ENCODE measurements around the gene RGN. TPM values are rescaled to one million over a fixed set of nuclear protein-coding genes. Genes with fewer than 3 reads are reported as not detected.

Gene RGN
- not detected in 2 replicates for total RNA-seq (2014; rRNA removed; shearing (Covaris generic); ENCODE audit: low replicate concordance)

- no peak for DNase-seq (ENCODE audit: low read depth)
- in situ Hi-C loops (cut with HindIII; ENCODE audit: low pct_unique_long_range_greater_than_20kb, low sequenced_read_pairs), result no loop called here
Measured at GRCh38 chrX:47078129-47079043, at the start of gene RGN. RGN (plus strand) TSS chrX:47078443; CDS start chrX:47081145, 2,702 bp downstream.

- peak; percentile 21 for DNase-seq (ENCODE audit: low read depth)
- in situ Hi-C loops (cut with HindIII; ENCODE audit: low pct_unique_long_range_greater_than_20kb, low sequenced_read_pairs), result no loop called here
Measured at GRCh38 chrX:47030339-47030738, 47.9 kb upstream of the RGN start.

- in situ Hi-C loops (cut with HindIII; ENCODE audit: low pct_unique_long_range_greater_than_20kb, low sequenced_read_pairs), result no loop called here
- no peak for DNase-seq (ENCODE audit: low read depth)
Measured at GRCh38 chrX:47047989-47048388, 30.3 kb upstream of the RGN start.

- DNase-seq (ENCODE audit: low read depth), result no peak
- in situ Hi-C loops (cut with HindIII; ENCODE audit: low pct_unique_long_range_greater_than_20kb, low sequenced_read_pairs), result no loop called here
Measured at GRCh38 chrX:47059142-47059874, 18.9 kb upstream of the RGN start.

GRCh38 chrX:47060708-47061107, 17.5 kb upstream of the RGN start:
- DNase-seq (ENCODE audit: low read depth), result no peak
- in situ Hi-C loops (cut with HindIII; ENCODE audit: low pct_unique_long_range_greater_than_20kb, low sequenced_read_pairs), result no loop called here

GRCh38 chrX:47061238-47061919, 16.9 kb upstream of the RGN start:
- DNase-seq (ENCODE audit: low read depth), result no peak
- in situ Hi-C loops (cut with HindIII; ENCODE audit: low pct_unique_long_range_greater_than_20kb, low sequenced_read_pairs), result no loop called here

GRCh38 chrX:47063179-47063578, 15.1 kb upstream of the RGN start:
- DNase-seq (ENCODE audit: low read depth), result no peak

GRCh38 chrX:47068214-47068613, 10.0 kb upstream of the RGN start:
- no peak for DNase-seq (ENCODE audit: low read depth)
- in situ Hi-C loops (cut with HindIII; ENCODE audit: low pct_unique_long_range_greater_than_20kb, low sequenced_read_pairs), result no loop called here

More at GRCh38 chrX:47063179-47063578, 15.1 kb upstream of the RGN start:
- in situ Hi-C loops (cut with HindIII; ENCODE audit: low pct_unique_long_range_greater_than_20kb, low sequenced_read_pairs), result no loop called here

- no peak for DNase-seq (ENCODE audit: low read depth)
- in situ Hi-C loops (cut with HindIII; ENCODE audit: low pct_unique_long_range_greater_than_20kb, low sequenced_read_pairs), result no loop called here
Measured at GRCh38 chrX:47068720-47069119, 9.5 kb upstream of the RGN start.

- in situ Hi-C loops (cut with HindIII; ENCODE audit: low pct_unique_long_range_greater_than_20kb, low sequenced_read_pairs), result no loop called here
- DNase-seq (ENCODE audit: low read depth), result no peak
Measured at GRCh38 chrX:47080215-47080914, 2.1 kb downstream of the RGN start.

- in situ Hi-C loops (cut with HindIII; ENCODE audit: low pct_unique_long_range_greater_than_20kb, low sequenced_read_pairs), result no loop called here
- no peak for DNase-seq (ENCODE audit: low read depth)
Measured at GRCh38 chrX:47080915-47081236, 2.6 kb downstream of the RGN start.

- no peak for DNase-seq (ENCODE audit: low read depth)
- in situ Hi-C loops (cut with HindIII; ENCODE audit: low pct_unique_long_range_greater_than_20kb, low sequenced_read_pairs), result no loop called here
Measured at GRCh38 chrX:47091149-47091775, 13.0 kb downstream of the RGN start.

GRCh38 chrX:47093248-47093647, 15.0 kb downstream of the RGN start:
- in situ Hi-C loops (cut with HindIII; ENCODE audit: low pct_unique_long_range_greater_than_20kb, low sequenced_read_pairs), result no loop called here
- DNase-seq (ENCODE audit: low read depth), result no peak

- DNase-seq (ENCODE audit: low read depth), result no peak
- in situ Hi-C loops (cut with HindIII; ENCODE audit: low pct_unique_long_range_greater_than_20kb, low sequenced_read_pairs), result no loop called here
Measured at GRCh38 chrX:47093860-47094259, 15.6 kb downstream of the RGN start.

GRCh38 chrX:47097018-47097417, 18.8 kb downstream of the RGN start:
- in situ Hi-C loops (cut with HindIII; ENCODE audit: low pct_unique_long_range_greater_than_20kb, low sequenced_read_pairs), result no loop called here
- no peak for DNase-seq (ENCODE audit: low read depth)

- no peak for DNase-seq (ENCODE audit: low read depth)
- in situ Hi-C loops (cut with HindIII; ENCODE audit: low pct_unique_long_range_greater_than_20kb, low sequenced_read_pairs), result no loop called here
Measured at GRCh38 chrX:47098338-47099094, 20.3 kb downstream of the RGN start.

GRCh38 chrX:47101206-47101605, 23.0 kb downstream of the RGN start:
- in situ Hi-C loops (cut with HindIII; ENCODE audit: low pct_unique_long_range_greater_than_20kb, low sequenced_read_pairs), result no loop called here
- no peak for DNase-seq (ENCODE audit: low read depth)
